Liver (tissue), 3 donors: Measurements from ENCODE around the gene BIRC5.

Experiments used
- CTCF ChIP-seq: fragments of 150-350 bp; IDR thresholded peaks from 2 replicates; pipeline ENCODE4 v1.5.1; 2017; ENCODE audit warnings: improper control_type of control experiment, low read depth, low read length; ENCODE audit not compliant: missing input control
- EGR1 ChIP-seq, 2 donors: IDR thresholded peaks; 2 replicates each; pipeline ENCODE4 v1.6.1; 2016 to 2018; ENCODE audit warnings: antibody characterized with exemption in 2 of 2, low read depth in 2 of 2
- donor health status: healthy.
- donor health status: healthy.

- TF ChIP-seq CTCF: no peak
- no peak for TF ChIP-seq EGR1 (IDR thresholded peaks at IDR 0.05; ENCODE audit: low read depth in 2 of 2)
These were observed 43.8 kb downstream of the BIRC5 start for GRCh38 chr17:78257810-78258322.
